ENCODE measurements around the gene ILF2. TPM values are rescaled to one million over a fixed set of nuclear protein-coding genes. Genes with fewer than 3 reads are reported as not detected.

ILF2 gene
- total RNA-seq, 1 donor from 2014 or later: 157 TPM

DNA sequence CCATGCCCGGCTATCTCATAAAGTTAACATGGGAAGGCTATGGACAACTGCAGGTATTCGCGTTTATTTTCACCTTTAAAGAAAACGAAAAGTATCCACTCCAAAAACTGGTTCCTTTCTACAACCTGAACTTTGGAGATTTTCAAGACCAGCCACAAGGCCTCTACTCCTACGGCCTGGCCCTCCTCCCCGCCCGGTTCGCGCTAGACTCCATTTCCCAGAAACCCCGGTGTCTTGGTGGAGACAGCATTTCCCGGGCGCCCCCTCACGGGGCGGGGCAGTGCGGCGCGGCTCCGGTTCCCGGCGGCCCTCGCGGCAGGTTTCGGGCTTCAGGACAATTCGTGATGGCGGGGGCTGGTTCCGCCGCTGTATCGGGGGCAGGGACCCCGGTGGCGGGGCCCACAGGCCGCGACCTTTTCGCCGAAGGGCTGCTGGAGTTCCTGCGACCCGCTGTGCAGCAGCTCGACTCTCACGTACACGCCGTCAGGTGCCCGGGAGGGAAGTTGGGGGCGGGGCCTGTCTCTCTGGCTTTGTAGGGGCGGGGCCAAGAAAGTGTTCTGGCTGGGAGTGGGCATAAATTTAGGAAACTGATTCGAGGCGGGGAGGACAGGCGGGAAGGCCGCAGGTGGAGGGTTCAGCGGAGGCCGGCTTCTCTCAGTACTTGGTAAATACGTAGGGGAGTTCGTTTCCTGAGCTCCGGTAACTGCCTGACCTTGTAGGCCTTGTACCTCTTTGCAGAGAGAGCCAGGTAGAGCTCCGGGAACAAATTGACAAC, 12.2 kb downstream of the ILF2 start, which contains the start of gene SNAPIN:
Gene SNAPIN (plus strand): TSS at position 304 of the 775 bp plus-strand sequence. CDS start 41 bp downstream, at position 345.
- H3K27ac Mint-ChIP-seq (ENCODE audit: unreplicated experiment): peak within 1 kb of the TSS; percentile 90
- TF ChIP-seq, protein P1, sequence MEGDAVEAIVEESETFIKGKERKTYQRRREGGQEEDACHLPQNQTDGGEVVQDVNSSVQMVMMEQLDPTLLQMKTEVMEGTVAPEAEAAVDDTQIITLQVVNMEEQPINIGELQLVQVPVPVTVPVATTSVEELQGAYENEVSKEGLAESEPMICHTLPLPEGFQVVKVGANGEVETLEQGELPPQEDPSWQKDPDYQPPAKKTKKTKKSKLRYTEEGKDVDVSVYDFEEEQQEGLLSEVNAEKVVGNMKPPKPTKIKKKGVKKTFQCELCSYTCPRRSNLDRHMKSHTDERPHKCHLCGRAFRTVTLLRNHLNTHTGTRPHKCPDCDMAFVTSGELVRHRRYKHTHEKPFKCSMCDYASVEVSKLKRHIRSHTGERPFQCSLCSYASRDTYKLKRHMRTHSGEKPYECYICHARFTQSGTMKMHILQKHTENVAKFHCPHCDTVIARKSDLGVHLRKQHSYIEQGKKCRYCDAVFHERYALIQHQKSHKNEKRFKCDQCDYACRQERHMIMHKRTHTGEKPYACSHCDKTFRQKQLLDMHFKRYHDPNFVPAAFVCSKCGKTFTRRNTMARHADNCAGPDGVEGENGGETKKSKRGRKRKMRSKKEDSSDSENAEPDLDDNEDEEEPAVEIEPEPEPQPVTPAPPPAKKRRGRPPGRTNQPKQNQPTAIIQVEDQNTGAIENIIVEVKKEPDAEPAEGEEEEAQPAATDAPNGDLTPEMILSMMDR (IDR thresholded peaks at IDR 0.05): peak; percentile 32
- peak within 1 kb of the TSS; percentile 97 for H3K4me3 Mint-ChIP-seq (ENCODE audit: unreplicated experiment)
- H3K9me3 Mint-ChIP-seq (ENCODE audit: unreplicated experiment): no peaks in the 10 kb centered on the region
- no peaks in the 10 kb centered on the region for H3K27me3 Mint-ChIP-seq (ENCODE audit: unreplicated experiment)
- peak; percentile 95 for DNase-seq (ENCODE audit: extremely low spot score, unreplicated experiment)
- peaks cover 18% of the 10 kb centered on the region for H3K36me3 Mint-ChIP-seq (ENCODE audit: unreplicated experiment)
- H3K4me1 Mint-ChIP-seq (ENCODE audit: unreplicated experiment): peaks cover 14% of the 10 kb centered on the region

DNA sequence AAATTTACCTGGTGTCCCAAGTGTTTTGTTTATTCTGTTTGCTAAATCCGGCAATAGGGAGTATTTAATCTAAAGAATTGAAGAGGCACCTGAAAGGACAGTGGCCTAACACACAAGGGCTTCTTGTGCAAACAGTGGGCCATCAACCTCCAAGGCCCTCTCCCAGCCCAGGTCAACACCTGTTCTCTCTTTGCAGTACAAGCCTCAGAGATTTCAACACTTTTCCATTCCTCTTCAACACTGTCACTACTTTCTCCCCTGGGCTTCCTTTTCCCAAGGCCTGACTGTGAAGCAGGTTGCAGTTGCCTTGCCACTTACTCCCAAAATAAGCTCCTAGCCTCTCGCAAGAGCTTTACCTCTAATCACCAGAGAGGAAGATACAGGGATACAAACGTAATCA, 15.5 kb downstream of the ILF2 start:
- Mint-ChIP-seq H3K9me3 (ENCODE audit: unreplicated experiment) (no peaks in the 10 kb centered on the region), H3K4me3 (ENCODE audit: unreplicated experiment) (no peak overlapping the region), H3K27ac (ENCODE audit: unreplicated experiment) (no peak overlapping the region), H3K27me3 (ENCODE audit: unreplicated experiment) (no peaks in the 10 kb centered on the region), H3K4me1 (ENCODE audit: unreplicated experiment) (peaks cover 14% of the 10 kb centered on the region), H3K36me3 (ENCODE audit: unreplicated experiment) (no peaks in the 10 kb centered on the region)
- DNase-seq (ENCODE audit: extremely low spot score, unreplicated experiment): no peak
- TF ChIP-seq, protein P1 (IDR thresholded peaks at IDR 0.05): no peak

DNA sequence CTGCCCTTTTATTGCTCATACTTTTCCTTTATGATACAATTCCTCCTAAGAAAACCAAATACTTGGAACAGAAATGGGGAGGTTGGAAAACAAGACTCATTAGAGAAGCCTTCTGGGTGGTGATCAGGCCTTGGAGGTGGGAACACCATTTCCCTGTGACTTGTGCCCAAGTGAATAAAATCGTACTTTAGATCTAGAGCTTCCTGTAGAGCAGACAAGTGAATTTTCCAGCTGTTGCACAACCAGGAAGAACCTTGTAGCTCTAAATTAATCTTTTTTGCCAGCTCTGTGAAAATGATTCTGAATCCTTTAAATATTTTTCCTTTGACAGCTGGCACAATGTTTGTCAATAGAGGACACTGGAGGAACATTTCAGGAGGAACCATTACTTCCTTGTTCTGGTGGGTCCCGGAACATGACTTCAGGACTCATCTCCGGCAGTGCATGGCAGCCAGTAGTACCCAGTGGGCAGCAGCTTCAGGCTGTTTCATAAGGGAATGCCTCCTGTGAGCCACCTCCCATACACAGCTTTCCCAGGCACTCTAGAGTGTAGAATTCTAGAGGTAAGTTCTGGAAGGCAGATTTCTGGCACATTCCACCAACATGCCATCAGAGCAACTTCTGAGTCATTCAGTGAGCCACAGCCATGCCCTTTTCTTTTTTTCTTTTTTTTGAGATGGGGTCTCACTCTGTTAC, 17.8 kb downstream of the ILF2 start:
- H3K27me3 Mint-ChIP-seq (ENCODE audit: unreplicated experiment): no peaks in the 10 kb centered on the region
- H3K4me3 Mint-ChIP-seq (ENCODE audit: unreplicated experiment): no peak overlapping the region
- TF ChIP-seq, protein P1 (IDR thresholded peaks at IDR 0.05): no peak
- H3K4me1 Mint-ChIP-seq (ENCODE audit: unreplicated experiment): peaks cover 4% of the 10 kb centered on the region
- no peaks in the 10 kb centered on the region for H3K9me3 Mint-ChIP-seq (ENCODE audit: unreplicated experiment)
- no peak overlapping the region for H3K27ac Mint-ChIP-seq (ENCODE audit: unreplicated experiment)
- no peaks in the 10 kb centered on the region for H3K36me3 Mint-ChIP-seq (ENCODE audit: unreplicated experiment)
- no peak for DNase-seq (ENCODE audit: extremely low spot score, unreplicated experiment)

DNA sequence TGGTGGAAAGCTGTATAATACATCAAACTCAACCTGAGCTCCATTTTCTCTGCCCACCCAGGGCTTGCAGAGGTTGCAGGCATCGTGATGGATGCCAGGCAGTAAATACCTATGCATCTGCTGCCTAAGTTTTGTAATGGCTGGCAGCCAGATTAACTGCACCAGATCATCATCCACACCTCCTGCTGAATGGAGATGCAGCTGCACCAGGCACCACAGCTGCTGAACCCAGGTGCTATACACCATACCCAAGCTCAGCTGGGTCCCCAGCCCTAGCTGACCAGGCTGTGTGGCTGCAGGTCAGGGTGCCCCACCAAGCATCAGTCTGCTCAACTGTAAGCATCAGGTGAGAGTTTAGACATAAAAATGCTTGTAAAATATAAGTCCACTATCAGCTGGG, 19.0 kb downstream of the ILF2 start:
- Mint-ChIP-seq H3K36me3 (ENCODE audit: unreplicated experiment) (no peaks in the 10 kb centered on the region), H3K27me3 (ENCODE audit: unreplicated experiment) (no peaks in the 10 kb centered on the region)

More for the DNA sequence above, 19.0 kb downstream of the ILF2 start:
- Mint-ChIP-seq H3K4me1 (ENCODE audit: unreplicated experiment) (peaks cover 6% of the 10 kb centered on the region), H3K4me3 (ENCODE audit: unreplicated experiment) (no peak overlapping the region), H3K9me3 (ENCODE audit: unreplicated experiment) (no peaks in the 10 kb centered on the region), H3K27ac (ENCODE audit: unreplicated experiment) (no peak overlapping the region)
- TF ChIP-seq, protein P1 (IDR thresholded peaks at IDR 0.05): no peak
- DNase-seq (ENCODE audit: extremely low spot score, unreplicated experiment): no peak
